Loucy (cell line): ENCODE results near the gene PIGK.

Experiments used
- H2AFZ ChIP-seq: fragments of 200-600 bp; sonication (generic); 2 replicates; pipeline ENCODE4 v1.6.0; 2016; ENCODE audit warnings: antibody characterized with exemption, mild to moderate bottlenecking, low read length, moderate library complexity
- H3F3A ChIP-seq: fragments of 200-600 bp; 2 replicates; pipeline ENCODE4 v1.6.0; 2016; ENCODE audit warnings: antibody characterized with exemption, low read depth, mild to moderate bottlenecking
- H3K27me3 ChIP-seq: fragments of 200-600 bp; sonication (generic); 2 replicates; pipeline ENCODE4 v1.6.1; 2014; ENCODE audit warnings: low read length, mild to moderate bottlenecking; ENCODE audit not compliant: insufficient read depth, poor library complexity, severe bottlenecking
- H3K36me3 ChIP-seq: fragments of 200-600 bp; sonication (generic); 2 replicates; pipeline ENCODE4 v1.6.1; 2016; ENCODE audit warnings: low read length; ENCODE audit not compliant: insufficient read depth
- H3K4me1 ChIP-seq: fragments of 200-600 bp; sonication (generic); 2 replicates; pipeline ENCODE4 v1.5.1; 2014; ENCODE audit warnings: low read length, mild to moderate bottlenecking; ENCODE audit not compliant: insufficient read depth, poor library complexity, severe bottlenecking
- H3K4me2 ChIP-seq: fragments of 200-600 bp; sonication (generic); 2 replicates; pipeline ENCODE4 v1.6.0; 2014; ENCODE audit warnings: antibody characterized with exemption, low read length, low read depth, mild to moderate bottlenecking; ENCODE audit not compliant: poor library complexity, severe bottlenecking
- H3K4me3 ChIP-seq: fragments of 200-600 bp; sonication (generic); 2 replicates; pipeline ENCODE4 v1.5.1; 2014; ENCODE audit warnings: low read length, mild to moderate bottlenecking, mixed read lengths; ENCODE audit not compliant: poor library complexity, severe bottlenecking
- H3K79me2 ChIP-seq: fragments of 200-600 bp; sonication (generic); 2 replicates; pipeline ENCODE4 v1.6.1; 2014; ENCODE audit warnings: low read length; ENCODE audit not compliant: insufficient read depth
- H3K9ac ChIP-seq: fragments of 200-600 bp; sonication (generic); 2 replicates; pipeline ENCODE4 v1.6.0; 2014; ENCODE audit warnings: mild to moderate bottlenecking, low read depth, low read length, moderate library complexity; ENCODE audit not compliant: poor library complexity, severe bottlenecking
- H3K9me2 ChIP-seq: fragments of 200-600 bp; sonication (generic); replicated peaks from 2 replicates; pipeline ENCODE4 v1.6.1; 2016; ENCODE audit warnings: low read depth, low read length, mixed read lengths
- H3K9me3 ChIP-seq: fragments of 200-600 bp; sonication (generic); 2 replicates; pipeline ENCODE4 v1.6.1; 2014; ENCODE audit warnings: mild to moderate bottlenecking, antibody characterized with exemption, low read length, low read depth; ENCODE audit not compliant: insufficient read depth
- H4K20me1 ChIP-seq: fragments of 200-600 bp; sonication (generic); 2 replicates; pipeline ENCODE4 v1.6.0; 2014; ENCODE audit warnings: antibody characterized with exemption, low read length, mild to moderate bottlenecking; ENCODE audit not compliant: insufficient read depth, poor library complexity, severe bottlenecking
- EZH2phosphoT487 ChIP-seq: fragments of 200-600 bp; IDR thresholded peaks from 2 replicates; pipeline ENCODE4 v1.6.1; 2018; ENCODE audit warnings: antibody characterized with exemption, mild to moderate bottlenecking, moderate library complexity, borderline replicate concordance
- TF ChIP-seq, protein P1 (sequence below): fragments of 200-600 bp; sonication (generic); conservative IDR thresholded peaks from 2 replicates; pipeline ENCODE4 v1.5.1; 2014; ENCODE audit warnings: mild to moderate bottlenecking, antibody characterized with exemption, low read length

The PIGK gene

GRCh38 chr1:77182083-77182482, 37.1 kb downstream of the PIGK start:
- H3K36me3 ChIP-seq, result no peaks in the 10 kb centered on the region
- H4K20me1 ChIP-seq, result no peaks in the 10 kb centered on the region
- no peak overlapping the region for H3K9ac ChIP-seq
- no peaks in the 10 kb centered on the region for H3K79me2 ChIP-seq
- TF ChIP-seq, protein P1, sequence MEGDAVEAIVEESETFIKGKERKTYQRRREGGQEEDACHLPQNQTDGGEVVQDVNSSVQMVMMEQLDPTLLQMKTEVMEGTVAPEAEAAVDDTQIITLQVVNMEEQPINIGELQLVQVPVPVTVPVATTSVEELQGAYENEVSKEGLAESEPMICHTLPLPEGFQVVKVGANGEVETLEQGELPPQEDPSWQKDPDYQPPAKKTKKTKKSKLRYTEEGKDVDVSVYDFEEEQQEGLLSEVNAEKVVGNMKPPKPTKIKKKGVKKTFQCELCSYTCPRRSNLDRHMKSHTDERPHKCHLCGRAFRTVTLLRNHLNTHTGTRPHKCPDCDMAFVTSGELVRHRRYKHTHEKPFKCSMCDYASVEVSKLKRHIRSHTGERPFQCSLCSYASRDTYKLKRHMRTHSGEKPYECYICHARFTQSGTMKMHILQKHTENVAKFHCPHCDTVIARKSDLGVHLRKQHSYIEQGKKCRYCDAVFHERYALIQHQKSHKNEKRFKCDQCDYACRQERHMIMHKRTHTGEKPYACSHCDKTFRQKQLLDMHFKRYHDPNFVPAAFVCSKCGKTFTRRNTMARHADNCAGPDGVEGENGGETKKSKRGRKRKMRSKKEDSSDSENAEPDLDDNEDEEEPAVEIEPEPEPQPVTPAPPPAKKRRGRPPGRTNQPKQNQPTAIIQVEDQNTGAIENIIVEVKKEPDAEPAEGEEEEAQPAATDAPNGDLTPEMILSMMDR, result no peak
- TF ChIP-seq EZH2phosphoT487, result no peak
- H3K9me3 ChIP-seq, result no peaks in the 10 kb centered on the region
- H3K9me2 ChIP-seq, result no peaks in the 10 kb centered on the region
- no peak overlapping the region for H3K4me2 ChIP-seq
- H3K4me1 ChIP-seq, result no peaks in the 10 kb centered on the region
- H2AFZ ChIP-seq, result no peak overlapping the region
- H3F3A ChIP-seq, result no peaks in the 10 kb centered on the region
- no peaks in the 10 kb centered on the region for H3K27me3 ChIP-seq
- no peak overlapping the region for H3K4me3 ChIP-seq

DNA sequence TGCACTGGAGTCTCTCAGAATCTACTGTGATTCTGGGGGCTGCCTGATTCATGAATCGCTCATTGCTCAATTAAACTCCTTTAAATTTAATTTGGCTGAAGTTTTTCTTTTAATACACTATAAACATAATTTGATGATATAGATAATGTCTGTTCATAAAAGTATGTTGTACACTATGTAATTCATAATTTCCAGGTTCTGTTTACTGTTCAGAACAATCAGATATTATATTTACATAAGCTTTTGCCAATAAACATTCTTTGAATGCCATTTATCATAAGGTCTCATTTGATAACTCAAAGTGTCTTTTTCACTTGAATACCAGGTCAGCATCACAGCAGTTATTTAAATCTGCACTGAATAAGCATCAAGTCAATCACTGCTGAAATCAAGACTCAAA, 39.6 kb downstream of the PIGK start:
- Histone ChIP-seq H3K4me1 (no peaks in the 10 kb centered on the region), H3K4me3 (no peak overlapping the region), H2AFZ (no peak overlapping the region), H3K9ac (no peak overlapping the region), H3K4me2 (no peak overlapping the region), H3K9me2 (no peaks in the 10 kb centered on the region), H3F3A (no peaks in the 10 kb centered on the region), H3K27me3 (no peaks in the 10 kb centered on the region), H3K79me2 (no peaks in the 10 kb centered on the region), H3K36me3 (no peaks in the 10 kb centered on the region), H3K9me3 (peaks cover 20% of the 10 kb centered on the region), H4K20me1 (no peaks in the 10 kb centered on the region)
- TF ChIP-seq EZH2phosphoT487, result no peak
- TF ChIP-seq, protein P1, result no peak

DNA sequence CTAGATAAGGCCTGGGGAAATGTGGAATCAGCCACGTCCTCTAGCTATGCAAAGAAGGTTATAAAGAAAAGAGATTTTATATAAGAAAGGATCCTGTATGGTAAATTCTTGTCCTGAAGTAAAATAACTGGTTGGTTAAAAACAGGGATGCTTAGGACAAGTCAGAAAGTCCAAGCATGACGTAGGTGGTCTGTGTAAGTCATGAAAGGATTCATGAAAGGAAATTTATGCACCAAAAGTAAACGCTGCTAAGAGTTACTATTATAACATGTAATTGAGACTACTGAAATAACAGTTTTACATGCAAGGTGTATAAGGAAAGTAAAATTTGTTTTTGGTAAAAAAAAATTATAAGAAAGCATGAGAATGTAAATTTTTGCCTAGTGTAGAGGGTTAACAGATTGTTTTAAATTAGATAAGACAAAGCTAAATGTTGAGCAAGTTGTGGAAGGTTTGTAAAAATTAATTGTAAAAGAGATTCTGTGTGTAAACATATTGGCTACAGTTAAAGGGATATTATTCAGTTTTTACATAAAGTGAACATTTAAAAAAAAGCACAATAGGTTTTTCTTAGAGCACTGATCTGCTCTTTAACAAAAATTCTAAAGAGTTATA, 43.9 kb downstream of the PIGK start:
- H3K4me1 ChIP-seq, result no peaks in the 10 kb centered on the region
- no peak for TF ChIP-seq EZH2phosphoT487
- TF ChIP-seq, protein P1, result no peak
- H3K4me3 ChIP-seq, result no peak overlapping the region
- no peaks in the 10 kb centered on the region for H3K9me2 ChIP-seq
- no peak overlapping the region for H2AFZ ChIP-seq
- no peaks in the 10 kb centered on the region for H3K27me3 ChIP-seq
- H3F3A ChIP-seq, result no peaks in the 10 kb centered on the region
- no peaks in the 10 kb centered on the region for H4K20me1 ChIP-seq
- peaks cover 23% of the 10 kb centered on the region for H3K9me3 ChIP-seq
- H3K79me2 ChIP-seq, result no peaks in the 10 kb centered on the region
- H3K4me2 ChIP-seq, result no peak overlapping the region
- H3K36me3 ChIP-seq, result no peaks in the 10 kb centered on the region
- no peak overlapping the region for H3K9ac ChIP-seq
